HPDE6-E6E7 (cell line): Measurements from ENCODE around the gene ABCC11.

Source experiments
- DNase-seq: peaks from one replicate; pipeline ENCODE4 v3.0.0; 2011; ENCODE audit warnings: missing footprints; ENCODE audit errors: extremely low spot score

The ABCC11 gene

DNA sequence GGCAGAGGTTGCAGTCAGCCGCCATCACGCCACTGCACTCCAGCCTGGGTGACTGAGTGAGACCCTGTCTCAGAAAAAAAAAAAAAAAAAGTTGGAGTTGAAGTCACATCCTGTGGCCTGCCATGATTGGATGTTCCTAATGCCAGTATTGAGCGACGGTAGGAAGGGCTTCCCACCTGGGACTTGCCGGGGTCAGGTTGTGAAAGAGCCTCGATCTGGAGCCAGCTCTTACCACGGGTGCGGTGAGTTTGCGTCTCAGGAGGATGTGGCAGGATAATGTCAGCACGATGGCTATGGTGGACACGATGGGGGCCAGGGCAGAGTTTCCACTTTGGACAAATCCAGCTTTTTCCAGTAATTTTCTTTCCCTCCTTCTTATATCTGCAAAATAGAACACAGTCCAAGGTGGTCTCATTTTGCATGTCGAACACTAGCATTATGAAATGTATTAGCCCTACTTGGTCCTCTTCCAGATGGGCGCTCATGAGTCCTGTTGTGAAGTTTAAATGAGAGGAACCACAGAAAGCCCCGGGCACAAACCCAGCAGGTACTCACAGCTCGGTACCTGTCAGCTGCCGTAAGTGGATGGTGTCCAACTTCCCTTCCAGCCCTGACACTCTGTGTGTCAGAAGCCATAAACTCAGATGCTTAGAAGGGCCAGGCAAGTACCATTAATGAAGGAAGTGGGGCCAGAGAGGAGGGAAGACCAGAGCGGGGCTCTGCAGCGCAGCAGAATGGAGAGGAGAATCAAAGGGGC, 113.7 kb downstream of the ABCC11 start:
- no peak for DNase-seq

DNA sequence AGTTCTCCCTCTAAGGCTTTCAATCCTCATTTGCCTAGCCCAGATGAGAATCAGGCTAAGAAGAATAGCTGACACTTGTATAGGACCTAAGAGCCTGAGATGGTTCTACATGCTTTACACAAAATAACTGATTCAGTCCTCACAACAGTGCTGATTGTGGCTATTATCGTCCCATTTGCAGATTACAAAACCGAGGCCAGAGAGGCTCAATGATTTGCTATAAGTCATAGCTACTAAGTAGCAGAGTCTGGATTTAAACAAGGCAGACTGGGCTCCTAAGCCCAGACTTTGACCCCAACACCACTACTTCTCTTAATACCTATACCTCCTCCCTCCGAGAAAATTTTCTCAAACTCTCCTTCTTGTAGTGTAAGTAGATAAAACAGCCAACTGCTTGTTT, 114.6 kb downstream of the ABCC11 start:
- DNase-seq, result no peak

DNA sequence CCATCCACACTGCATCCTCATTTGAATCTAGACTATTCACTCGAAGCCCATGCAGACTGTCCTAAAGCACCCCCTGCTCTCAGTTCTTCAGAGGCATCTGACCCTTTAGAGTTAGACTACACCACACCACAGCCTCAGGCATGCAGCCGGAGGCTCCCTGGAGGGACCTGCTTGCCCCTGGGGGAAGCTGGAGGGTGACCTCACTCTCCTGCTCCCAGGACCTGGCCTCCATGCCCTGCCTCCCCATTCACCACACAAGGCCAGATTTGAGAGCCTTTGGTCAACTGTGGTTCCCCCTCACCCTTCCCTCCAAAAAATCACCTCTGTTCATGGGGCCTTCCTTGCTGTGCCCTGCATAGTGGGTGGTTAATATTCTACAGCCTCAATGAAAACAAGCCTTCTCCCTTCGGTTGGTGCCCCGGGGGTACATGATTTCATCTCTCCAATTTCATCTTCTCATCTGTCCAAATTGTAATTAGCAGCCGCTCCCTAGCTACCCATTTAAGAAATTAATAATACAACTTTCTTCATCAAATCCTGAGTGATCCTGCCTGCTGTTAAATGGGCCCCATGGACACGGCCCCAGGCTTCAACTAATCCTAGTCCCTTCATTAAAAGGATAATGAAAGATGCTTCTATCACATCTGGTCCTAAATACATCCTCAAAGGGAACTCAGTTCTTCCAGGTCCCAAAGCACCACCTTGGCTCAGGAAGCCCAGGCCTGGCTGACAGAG, 116.0 kb downstream of the ABCC11 start:
- no peak for DNase-seq

DNA sequence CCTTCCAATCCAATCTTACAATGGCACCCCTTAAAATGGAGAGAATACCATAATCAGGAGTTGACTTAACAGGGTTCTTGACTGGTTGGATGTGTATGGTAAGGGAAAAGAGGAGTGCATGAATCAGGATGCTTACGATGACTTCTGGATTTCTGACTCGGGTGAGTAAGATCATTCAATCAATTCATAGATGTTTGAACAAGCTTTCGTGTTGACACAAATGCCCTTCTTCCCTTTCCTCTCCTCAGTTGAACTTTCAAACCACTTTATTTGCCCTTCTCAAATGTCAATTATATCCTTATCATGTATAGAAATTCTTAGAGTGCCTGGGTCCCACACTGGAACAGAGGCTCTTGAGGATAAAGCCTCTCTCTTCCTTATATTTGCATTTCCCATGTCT, 117.4 kb downstream of the ABCC11 start:
- no peak for DNase-seq

DNA sequence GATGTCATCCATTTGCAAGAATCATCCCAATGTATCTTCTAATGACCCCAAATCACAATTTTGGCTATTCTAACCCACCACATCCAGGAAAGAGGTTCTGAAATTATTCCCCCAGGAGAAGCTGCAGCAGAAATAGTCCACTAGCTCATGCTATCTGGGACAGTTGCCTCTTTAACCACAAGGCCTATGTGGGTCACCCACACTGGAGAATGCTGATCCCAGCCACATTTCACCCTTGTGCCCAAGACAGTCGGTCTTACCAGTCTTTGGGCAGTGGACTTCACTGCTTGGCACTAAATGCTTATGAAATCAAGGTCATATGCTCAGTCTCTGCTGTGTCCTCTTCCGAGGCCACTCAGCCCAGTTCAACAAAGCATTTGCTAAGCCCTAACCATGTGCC, 118.6 kb downstream of the ABCC11 start:
- DNase-seq, result no peak

DNA sequence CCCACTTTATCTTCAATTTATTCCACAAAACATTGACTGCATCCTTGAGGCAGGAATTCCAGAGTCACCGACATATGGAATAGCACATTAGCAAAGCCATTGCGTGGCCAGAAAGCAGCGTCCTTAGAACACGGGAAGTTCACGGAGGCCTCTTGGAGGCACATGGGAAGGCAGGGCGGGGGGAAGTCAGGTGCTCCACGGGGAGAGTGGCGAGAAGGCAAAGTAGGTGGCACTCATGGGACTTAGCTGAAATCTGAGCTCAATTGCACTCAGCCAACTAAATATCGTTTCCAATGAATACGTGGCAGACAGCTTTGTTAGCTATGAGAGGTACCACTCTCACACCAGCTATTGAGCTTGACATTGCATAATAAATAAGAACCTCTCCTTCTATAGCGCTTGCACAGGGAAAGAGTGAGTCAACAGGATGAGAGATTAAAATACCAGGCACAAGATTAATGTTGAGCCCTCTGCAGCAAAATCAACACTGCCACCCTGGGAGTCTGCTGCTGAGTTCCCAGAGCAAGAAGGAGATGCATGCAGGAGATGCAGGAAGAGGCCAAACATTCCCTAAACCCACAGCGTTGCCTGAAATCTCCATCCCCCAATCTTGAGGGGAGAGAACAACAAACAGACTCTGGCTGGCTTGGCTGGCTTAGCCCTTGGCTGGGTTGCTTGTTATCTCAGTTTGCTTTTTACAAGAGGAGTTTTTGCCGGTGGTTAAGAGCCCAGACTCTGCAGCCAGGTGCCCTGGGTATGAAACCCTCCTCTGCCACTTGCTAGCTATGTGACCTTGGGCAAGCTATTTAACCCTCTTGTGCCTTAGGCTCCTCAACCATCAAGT, 120.3 kb downstream of the ABCC11 start:
- peak; percentile 55 for DNase-seq

DNA sequence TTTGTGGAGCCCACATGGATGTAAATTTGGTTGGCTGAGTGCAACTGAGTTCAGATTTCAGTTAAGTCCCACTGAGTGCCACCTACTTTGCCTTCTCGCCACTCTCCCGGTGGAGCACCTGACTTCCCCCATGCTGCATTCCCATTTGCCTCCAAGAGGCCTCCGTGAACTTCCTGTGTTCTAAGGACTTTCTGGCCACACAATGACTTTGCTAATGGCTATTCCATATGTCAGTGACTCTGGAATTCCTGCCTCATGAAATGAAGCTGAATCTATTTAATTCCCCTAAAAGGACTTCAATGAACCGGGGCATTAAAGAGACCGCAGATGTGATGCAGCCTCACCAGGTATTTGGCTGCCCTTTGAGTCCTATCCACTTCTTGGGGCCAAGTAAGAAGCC, 121.5 kb downstream of the ABCC11 start:
- no peak for DNase-seq

DNA sequence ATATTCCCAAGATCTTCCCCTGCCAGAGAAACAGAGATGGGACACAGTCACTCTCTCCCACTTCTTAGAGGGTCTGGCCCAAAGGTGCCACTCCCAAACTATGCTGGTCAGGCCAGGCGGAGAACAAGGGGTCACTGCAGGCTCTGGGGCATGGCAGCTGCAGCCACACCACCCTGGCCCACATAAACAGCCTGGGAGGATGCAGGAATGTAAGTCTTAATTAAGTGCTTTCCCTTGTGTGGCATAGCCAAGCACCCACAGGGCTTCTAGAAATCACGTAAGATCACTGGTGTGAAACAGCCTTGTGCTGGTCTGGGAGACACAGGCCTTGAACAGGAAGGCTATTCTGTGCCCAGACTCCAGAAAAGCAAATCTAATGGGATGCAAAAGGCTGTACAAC, 123.1 kb downstream of the ABCC11 start:
- no peak for DNase-seq

DNA sequence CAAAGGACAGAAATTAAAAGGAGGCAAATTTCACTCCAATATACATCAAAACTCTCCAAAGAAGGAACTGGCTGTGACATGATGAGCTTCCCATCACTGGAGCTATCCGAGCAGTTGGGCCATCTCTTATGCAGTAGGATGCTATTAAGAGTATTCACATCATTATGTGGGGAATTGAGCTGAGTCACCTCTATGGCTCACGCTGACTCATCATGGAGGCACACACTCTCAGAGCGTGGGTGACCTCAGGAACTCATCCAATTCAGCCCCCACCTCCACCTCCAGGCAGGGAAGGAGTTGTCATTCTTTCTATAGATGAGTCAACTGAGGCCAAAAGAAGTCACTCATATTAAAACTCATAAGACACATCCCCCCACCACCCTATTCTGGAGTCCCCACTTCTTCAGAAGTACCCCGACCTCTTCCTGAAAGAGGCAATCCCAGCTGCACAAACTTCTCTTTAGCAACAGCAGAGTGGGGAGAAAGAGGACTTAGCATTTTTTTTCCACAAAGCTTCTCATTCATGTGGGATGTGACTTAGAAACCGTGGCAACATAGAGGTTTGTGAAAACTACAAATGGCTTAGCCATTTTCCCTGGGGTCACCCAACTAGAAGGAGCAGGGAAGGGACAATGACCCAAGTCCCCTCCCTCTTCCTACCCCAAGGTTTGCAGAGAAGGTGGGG, 124.1 kb downstream of the ABCC11 start:
- peak; percentile 97 for DNase-seq

DNA sequence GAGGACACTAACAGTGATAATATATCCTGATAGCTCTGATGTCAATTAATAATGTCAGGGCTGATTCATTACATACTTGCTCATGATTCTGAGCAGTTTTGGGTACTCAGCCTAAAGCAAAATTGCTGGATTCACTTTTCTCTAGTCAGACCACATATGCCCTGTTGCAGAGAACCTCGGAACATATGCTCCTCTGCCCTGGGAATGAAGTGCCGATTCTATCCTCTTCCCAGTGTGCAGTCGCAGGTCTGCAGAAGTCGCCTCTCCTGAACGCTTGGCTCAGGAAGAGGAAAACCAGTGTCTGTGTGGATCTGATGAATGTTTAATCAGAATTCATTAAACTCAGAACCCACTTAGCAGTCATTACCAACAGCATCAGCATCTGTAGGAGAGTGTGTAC, 126.1 kb downstream of the ABCC11 start:
- no peak for DNase-seq

DNA sequence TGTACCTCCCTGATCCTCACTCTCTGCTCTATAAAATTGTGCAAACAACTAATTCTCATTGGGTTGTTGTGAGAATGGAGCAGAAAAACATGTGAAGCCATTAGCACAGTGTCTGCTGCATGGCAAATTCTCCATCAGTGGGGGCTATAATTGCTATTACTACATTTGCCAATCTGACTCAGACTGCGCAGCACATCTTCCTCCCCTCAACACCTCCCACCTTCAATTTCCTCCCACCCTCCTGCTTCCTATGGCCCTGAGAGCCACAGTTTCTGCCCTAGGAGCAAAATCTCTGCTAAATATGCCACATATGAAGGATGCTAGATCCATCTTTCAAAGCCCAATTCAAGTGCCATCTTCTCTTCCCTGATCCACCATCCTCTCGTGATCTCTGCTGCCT, 128.5 kb downstream of the ABCC11 start:
- DNase-seq, result no peak

DNA sequence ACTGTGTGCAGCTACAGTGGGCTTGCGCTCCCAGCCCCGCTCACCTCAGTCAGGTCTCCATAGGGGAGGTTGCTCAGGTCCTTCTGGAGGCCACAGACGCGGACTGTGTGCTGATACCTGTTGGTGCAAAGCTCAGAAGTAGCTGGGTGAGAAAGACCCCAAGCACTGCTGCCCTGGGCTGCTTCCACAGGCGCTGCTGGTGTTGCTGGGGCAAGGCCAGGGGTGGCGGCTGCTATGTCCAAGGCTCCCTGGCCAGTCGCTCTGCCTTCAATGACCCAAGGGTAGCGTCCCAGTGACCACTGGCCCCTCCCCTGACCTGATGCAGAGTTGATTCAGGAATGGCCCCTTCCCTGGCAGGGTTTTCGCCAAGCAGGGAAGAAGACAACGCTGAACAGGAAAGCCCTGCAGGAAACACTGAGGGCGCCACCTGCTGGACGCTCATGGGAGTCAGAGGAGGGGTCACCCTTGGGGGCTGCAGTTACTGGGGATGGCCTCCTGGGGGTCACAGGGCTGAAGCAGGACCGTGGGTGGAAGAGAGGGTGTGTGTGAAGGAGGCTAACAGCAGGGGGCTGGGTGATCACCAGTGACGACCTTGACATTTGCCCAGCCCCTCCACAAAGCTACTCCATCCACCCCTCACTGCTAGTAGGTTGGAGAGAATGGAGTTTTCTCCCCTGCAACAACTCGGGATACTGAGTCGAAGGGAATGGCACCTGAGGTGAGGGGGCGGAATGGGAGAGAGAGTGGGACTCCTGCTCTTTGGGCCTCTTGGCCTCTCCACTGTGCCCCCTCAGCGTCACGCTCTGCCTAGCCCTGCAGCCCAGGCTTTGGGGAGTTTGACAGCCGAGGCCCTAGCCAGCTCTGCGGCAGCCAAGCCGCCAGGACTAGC, 129.9 kb downstream of the ABCC11 start:
- peak; percentile 40 for DNase-seq
